DMS53 (cell line): ENCODE data around the gene INTS11.

ENCODE experiments used
- DNase-seq: peaks from one replicate; lab custom pipeline; 2025; lab: John Stamatoyannopoulos, UW

The INTS11 gene

DNA sequence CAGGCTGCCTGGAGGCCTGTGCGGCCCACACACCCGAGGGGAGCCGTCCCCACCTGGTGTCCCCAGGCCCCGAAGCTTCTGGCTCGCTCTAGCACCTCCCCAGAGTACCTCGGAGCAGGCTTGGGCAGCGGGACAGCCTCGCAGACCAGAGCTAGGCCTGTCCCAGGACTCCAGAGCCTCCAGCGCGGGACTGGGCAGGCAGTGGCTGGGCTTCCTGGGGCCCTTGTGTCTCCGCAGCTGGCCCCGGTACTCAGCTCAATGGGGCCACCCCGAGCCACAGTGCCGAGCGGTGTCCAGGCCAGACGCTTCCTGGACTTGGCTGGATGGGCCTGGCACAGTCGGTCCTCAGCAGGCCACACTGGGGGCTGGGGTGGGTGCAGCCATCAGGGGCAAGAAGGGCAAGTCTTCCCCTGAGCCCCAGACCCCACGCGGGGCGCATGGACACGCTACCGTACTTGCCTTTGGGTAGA lies 39.3 kb downstream of the INTS11 start:
- DNase-seq = no peak

DNA sequence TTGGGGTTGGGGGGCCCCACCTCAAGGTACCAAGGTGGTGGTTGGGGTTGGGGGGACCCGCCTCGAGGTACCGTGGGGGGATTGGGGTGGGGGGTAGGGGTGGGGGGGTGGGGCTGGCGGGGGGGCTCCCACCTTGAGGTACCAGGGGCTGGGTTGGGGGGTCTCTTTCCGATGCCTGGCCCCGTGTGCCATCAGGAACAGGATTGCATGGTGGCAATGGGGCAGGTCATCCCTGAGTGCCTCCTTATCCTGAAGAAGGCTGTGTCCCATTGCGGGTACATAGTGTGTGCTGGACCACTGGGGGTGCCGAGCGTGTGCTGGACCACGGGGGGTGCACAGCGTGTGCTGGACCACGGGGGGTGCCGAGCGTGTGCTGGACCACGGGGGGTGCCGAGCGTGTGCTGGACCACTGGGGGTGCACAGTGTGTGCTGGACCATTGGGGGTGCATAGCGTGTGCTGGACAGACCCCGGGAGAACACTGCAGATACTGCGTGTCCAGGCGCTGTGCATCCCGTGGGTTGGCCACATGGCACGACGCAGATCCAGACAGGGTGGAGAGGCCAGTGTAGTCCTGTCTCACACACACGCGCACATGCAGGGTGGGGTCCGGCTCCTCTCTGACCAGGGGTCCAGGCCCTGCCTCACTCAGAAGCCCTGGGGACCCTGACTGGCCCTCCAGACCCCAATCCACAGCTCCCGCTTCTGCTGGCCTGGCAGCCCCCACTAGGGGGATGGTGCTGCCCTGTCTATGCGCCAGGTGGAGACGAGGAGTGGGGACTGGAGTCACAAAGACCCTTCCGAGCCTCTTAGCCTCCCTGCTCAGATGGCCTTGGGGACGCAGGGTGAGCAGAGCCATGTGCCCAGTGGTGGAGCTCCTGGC lies 40.0 kb downstream of the INTS11 start:
- peak; percentile 24 for DNase-seq

DNA sequence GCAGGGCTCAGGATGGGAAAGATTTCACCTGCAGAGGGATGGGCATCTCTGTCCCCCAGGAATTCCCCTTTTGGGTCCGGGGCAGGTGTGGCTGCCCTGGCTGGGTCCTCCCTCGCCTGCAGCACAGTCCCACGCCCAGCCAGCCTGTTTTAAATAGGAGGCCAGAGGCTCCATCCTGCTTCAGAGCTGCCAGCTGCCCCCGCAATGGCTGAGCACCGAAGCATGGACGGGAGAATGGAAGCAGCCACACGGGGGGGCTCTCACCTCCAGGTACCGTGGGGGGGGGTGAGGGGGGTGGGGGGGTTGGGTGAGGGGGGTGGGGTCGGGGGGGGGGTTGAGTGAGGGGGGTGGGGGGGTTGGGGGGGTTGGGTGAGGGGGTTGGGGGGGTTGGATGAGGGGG lies 40.6 kb downstream of the INTS11 start:
- DNase-seq = peak; percentile 71

DNA sequence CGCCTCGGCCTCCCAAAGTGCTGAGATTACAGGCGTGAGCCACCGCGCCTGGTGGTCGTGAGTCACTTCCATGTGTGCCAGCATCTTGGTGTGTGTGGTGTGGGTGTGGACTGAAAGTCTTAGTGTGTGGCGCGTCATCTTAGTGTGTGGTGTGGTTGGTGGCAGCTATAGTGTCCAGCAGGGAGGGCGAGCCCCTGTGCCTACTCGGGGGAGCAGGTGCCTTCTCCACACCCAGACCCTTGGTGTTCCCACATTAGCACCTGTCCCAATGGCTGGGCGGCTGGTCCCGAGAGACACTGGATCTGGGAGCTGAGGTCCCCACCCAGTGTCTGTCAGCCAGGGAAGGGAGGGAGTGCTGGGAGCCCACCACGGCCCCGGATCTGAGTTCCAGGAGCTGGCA lies 41.5 kb downstream of the INTS11 start:
- peak; percentile 26 for DNase-seq

DNA sequence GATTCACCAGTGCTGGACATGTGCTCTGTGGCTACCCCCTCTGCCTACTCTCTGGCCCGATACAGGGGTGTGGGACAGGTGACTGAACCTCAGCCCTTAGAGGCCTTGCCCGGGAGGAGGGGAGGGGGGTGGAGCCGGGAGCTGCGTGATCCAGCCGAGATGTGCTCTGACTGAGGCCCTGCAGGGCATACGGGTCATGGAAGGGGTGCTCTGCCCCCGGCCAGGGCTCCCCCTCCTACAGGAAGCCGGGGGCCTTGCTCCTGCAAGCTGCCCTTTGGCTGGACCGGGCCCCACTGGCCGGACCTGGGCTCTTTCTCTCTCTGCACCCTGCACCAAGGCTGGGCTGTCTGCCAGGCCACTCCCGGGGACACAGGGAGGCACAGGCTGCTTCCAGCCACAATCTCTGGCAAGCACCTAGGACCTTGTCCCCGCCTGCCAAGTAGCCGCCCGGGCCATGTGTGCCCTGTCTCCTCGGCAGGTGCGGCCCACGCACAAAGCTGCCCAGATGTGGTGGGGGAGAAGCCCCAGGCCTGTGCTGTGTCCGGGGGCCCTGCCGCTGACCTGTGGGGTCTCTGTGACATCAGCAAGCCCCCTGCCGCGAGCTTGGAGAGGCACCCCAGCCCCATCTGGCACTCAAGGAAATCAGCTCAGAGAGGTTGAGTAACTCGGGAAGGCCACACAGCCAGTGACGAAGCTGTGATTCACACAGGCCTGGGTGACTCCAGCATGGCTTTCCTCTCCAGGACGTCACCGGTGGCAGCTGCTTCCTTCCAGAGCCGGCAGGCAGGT lies 42.7 kb downstream of the INTS11 start:
- peak; percentile 95 for DNase-seq

DNA sequence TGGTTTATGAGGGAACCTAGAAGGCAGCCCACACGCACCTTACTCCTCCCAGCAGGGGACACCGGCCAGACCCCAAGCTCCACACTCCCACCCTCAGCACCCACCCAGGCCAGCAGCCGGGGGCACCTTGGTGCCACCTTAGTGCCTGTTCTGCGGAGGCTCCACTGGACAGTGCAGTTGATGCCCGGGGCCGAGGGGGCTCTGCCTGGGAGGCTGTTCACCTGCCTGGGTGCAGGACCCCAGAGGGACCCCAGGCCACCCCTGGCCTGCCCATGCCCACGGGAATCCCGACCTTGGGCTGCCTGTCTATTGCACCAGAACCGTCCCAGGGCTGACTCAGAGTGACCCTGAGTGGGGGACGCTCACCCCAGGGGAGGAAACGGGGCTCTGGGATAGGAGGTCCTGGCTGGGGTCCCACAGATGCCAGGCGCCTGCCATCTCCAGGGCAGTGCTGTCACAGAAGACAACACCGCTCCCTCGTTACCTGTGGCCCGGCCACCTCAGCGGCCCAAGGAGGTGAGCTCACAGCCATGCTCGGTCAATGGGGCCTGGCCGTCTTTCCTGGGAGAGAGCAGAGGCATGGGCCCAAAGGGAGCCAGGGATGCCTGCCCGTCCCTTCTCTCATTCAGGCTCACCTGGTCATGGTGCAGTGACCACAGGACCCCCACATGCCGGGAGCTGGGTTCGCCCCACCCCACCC lies 43.5 kb downstream of the INTS11 start:
- DNase-seq = no peak

DNA sequence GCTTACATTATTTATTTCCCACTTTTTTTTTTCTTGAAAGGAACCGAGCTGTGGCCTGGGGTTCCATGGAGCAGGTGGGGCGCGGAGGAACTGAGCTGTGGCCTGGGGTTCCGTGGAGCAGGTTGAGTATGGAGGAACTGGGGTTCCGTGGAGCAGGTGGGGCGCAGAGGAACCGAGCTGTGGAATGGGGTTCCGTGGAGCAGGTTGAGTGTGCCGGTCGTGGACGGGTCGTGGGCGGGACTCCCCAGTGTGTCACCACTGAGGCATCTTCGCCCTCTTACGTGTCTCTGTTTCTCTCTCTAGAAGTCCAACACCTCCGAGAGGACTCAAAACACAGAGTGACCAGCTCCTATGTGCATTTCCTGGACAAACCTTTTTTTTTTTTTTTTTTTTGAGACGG lies 45.4 kb downstream of the INTS11 start:
- DNase-seq = no peak

DNA sequence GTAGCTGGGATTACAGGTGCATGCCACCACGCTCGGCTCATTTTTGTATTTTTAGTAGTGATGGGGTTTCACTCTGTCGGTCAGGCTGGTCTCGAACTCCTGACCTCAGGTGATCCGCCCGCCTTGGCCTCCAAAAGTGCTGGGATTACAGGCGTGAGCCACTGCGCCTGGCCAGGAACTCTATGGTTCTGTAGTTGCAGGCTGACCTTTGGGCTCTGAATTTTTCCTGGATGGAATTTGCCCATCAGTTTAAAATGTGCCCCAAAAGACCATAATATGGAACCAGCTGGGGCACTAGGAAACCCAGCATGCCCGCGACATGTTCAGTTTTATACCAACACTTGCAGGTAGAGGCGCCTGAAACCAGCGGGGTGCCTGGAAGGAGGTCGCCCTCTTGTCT lies 45.8 kb downstream of the INTS11 start:
- no peak for DNase-seq

DNA sequence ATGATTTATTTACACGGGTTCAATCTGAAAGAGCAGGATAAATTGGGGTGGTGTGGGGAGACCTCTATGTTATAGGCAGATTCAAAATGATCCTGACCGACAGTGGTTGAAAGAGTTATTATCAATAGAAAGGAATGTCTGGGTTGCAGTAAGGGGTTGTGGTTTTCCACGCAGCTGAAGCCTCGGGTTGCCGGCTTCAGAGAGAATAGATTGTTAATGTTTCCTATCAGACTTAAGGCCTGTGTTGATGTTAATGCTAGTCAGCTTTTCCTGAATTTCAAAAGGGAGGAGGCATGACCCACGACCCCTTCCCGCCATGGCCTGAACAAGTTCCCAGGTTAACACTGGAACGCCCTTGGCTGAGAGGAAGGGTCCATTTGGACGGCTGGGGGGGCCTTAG lies 48.6 kb downstream of the INTS11 start:
- no peak for DNase-seq

DNA sequence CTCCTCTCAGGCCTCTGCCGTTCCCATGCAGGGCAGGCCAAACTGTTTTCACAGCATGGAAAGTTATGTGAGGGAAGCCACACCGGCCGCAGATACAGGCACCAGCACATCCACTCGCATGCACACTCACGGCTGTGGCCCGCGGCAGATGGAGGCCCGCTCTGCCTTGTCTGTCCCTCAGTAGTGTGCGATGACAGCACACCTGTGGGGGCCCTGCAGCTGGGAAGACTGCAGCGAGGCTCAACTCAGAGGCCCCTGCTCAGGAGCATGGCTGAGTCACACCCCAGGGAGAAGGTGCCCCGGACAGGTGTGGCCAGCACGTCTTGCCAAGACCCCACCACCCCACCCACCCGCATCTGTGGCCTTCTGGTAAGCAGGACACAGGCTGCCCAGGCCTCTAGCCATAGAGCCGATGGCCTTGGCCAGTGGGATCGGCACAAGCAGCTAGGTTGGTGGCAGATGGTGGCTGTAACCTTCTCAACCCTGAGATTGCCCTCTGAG lies 49.5 kb downstream of the INTS11 start:
- DNase-seq = no peak

DNA sequence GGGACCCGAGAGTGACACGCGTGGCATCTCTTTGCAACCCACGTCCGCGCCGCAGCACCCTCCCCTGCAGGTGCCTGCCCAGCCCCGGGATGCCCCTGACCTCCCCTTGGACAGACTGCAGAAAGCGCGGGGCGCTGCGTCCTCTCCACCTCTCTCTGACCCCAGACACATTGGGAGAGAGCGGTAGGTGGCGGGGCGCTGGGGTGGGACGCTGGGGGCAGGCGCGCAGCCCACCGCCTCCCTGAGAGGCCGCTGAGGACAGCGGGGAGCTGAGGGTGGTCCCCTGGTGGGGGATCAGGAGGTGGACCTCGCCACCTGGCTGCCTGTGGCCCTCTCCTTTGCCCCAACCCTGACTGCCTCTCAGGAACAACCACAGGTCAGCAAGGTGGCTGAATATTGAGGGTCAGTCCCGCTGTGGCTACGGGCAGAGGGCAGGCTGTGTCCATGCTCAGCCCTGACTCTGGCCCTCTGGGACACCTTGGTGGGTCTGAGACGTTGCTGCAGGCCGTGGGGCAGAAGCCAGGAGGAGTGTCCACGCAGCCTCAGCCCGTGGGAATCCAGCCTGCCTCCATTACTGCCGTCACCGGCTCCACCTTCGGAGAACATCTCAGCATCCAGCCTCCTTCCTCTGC lies 50.0 kb downstream of the INTS11 start:
- DNase-seq = no peak

DNA sequence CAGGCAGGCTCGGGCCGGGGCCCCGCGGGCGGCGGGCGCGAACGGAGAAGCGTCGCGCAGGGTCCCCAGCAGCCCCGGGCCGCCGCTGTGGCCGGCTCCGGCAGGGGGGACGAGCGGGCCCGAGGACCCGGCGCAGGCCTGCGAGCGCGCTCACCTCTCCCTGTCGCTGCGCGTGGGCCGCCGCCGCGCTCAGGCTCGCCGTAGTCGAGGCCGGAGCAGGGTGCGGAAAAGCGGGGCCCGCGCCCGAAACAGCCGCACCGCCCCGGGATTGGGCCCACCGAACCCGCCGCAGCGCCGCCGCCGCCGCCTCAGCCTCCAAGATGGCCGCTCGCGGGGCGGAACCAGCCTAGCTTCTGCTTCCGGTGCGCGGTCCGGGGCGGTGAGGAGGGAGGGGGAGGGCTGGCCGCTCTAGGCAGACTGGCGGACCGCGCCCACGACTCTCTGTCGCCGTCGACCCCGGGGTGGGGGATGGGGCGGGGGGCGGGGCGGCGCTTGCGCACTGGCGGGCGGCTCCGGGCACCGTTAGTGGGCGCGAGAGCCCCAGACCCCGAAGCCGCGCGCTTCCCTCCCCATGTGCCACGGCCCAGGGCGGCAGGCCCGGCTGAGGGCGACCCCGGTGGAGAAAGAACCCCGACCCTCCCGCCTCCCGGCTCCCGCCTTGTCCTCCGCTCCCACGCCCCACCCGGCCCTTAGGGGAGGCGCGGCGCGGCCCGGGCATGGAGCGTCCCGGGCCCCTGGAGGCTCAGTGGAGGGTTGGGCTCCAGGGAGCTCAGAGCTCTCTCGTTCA lies 50.8 kb downstream of the INTS11 start, which contains the start of gene UBE2J2:
Gene UBE2J2 (minus strand): TSS at position 343 of the 787 bp plus-strand sequence. CDS start 5,862 bp downstream, outside the sequence.
- DNase-seq = peak; percentile 95

DNA sequence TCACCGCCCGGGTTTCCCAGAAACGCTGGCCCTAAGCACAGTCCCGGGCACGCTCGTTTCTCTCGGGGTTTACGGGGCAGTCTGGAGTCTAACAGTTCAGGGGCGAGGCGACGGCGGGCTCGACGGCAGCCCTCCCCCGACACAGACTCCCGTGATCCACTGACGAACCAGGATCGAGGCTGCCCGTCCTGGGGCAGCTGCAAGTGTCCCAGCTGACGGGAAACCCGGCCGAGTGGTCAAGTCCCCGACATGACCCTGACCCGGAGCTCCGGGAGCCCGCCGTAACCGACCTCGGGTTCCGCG lies 51.3 kb downstream of the INTS11 start:
- DNase-seq = peak; percentile 65

DNA sequence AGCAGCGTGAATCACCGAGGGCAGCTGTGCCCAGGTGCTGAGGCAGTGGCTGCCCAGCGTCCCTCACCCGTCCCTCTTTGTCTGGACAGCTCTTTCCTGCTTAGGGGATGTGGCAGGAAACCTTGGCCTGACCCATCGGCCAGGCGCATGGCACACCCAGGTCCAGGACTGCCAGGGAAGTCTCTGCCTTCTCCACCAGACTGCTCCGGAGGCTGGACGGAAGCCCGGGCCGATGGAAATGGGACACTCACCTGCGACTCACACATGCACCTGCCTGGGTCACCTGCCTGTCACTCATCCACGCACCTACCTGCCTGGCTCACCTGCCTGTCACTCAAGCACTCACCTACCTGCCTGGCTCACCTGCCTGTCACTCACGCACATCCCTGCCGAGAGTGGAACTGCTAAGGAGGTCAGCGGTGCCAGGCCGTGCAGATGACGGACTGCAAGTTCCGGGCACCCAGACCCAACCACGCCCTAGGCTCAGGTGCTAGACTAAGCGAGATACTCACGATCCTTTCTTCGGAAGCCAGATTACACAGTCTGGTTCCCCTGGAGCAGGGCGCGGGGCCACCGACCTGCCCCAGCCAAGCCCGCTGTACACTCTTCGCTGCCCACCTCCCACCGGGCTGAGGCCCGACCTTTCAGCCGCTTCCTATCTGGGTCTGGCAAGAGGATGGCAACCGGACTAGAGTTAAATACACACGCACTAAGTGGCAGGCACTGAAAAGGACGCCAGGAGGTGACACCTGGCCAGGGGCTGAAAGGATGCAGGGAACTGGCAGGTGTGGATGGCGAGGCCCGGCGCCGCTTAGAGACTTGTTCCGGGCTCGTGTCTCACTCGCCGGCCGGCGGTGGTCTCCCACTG lies 51.9 kb downstream of the INTS11 start:
- DNase-seq = peak; percentile 97

DNA sequence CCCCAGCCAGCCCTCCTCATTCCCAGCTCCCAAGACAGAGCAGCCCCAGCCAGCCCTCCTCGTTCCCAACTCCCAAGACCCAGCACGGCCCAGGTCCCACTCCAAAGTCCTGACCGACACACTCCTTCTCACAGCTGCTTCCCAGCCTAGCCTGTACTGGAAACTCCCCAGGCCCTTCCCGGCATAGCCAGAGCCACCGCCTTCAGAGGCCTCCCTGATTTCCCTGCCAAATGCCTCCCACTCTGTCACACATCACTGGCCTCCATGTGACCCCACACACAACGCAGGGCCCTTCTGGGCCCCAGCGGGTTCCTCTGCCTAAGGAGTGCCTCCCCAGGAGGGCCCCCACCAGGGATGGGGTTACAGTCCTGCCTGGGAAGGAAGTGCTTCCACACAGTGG lies 53.6 kb downstream of the INTS11 start:
- no peak for DNase-seq

DNA sequence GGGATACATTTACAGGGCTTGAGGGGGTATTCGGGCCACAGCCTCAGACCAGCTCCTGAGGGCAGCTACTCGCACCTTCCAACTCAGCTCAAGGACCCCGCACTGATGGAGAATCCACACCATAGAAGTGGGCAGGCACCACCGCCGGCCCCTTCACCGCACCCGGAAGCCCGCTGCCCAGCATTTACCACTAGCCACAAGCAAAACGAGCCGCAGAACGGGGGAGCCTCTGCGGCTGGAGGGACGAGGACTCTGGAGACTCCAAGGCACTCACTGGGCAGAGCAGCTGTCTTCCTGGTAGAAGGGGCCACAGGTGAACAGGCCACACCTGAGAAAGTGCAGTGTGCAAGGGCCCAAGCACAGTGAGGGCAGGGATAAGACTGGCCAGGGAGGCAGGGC lies 56.2 kb downstream of the INTS11 start:
- no peak for DNase-seq

DNA sequence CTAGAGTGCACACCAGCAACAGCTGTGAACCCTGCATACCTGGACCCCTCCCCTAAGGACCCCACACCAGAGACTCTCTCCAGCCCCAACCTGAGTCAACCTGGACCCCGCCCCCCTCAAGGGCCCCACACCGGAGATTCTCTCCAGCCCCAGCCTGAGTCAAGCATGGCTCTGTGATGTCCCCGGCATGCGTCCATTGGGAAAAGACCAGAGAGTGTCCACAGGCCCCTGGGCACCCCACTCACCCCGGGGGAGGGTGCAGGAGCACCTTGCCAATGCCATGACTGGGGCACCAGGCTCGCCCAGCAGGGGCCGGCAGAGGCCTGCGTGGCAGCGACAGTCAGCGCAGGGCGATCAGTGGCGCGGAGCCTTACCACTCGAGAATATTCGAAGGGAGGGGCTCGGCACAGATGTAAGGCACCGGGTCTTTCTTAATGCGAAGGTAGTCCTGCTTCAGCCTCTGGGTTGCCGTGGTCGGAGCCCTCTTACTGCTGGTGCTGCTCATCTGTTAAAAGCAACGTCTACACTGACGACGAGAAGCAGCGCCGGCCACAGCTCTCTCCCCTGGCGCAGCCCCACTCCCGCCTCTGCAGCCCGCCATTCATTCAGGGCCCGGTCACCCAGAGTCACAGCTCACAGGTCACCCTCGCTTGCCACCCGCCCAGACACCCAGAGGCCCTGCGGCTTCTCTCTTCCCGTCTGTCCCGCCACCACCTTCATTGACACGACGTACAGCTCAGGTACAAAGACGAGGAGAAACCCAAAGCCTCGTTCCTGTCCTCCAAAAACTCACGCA lies 56.8 kb downstream of the INTS11 start:
- DNase-seq = no peak

DNA sequence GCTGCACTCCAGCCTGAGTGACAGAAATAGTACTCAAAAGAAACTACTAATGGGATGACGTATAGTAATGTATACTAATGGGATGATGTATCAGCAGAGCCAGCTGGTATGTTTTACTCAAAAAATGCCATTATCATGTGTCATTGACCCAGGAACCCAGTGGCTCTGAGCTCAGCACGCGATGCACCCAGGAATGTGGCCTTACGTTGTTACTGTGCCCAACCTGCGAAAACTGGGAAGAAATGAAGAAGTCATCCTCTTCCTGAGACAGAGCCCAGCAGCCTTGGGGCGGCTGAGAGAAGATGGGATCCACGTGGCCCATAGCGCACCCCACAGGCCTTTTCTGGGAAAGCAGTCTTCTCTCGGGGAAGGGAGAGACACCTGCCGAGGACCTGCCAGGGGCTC lies 59.6 kb downstream of the INTS11 start:
- peak; percentile 49 for DNase-seq

DNA sequence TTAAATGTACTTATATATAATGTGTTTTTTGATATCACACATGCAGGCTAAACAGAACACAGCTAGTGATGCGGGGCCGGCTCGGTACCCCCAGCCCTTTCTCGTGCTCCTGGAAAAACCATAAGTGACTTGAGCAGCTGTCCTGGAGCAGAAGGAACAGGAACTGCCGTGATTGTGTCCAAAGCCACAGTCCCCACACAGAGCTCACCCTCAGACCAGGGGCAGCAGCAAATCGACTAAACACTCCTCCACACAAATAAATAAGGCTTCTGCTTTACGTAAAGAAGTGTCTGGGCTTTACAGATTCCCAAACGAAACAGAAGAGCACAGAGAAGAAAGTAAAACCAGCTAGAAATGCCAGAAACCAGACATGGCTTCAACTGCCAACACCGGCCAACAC lies 60.4 kb downstream of the INTS11 start:
- no peak for DNase-seq
